GM06990 (cell line): ENCODE measurements around the gene NYAP1.
"Not testable (repeated sequence)": the region's sequence is repeated elsewhere in the genome, so short reads cannot be mapped to it uniquely, and the experiment has no call there.

ENCODE experiments used
- DNase-seq: peaks from one replicate; pipeline ENCODE4 v3.0.0-alpha.2; 2011; ENCODE audit not compliant: insufficient read length; ENCODE audit errors: extremely low read depth
- H3K27me3 ChIP-seq: replicated peaks from 2 replicates; pipeline ENCODE4 v1.6.0; 2011; ENCODE audit warnings: low read length; ENCODE audit not compliant: control insufficient read depth, insufficient read depth
- H3K36me3 ChIP-seq: 2 replicates; pipeline ENCODE4 v1.5.1; 2011; ENCODE audit warnings: low read length; ENCODE audit not compliant: control insufficient read depth, insufficient read depth
- H3K4me3 ChIP-seq: replicated peaks from 2 replicates; pipeline ENCODE4 v1.5.1; 2011; ENCODE audit warnings: low read depth, mild to moderate bottlenecking, control low read depth, low read length
- TF ChIP-seq, protein P1 (sequence below): IDR thresholded peaks from 2 replicates; pipeline ENCODE4 v1.5.1; 2011; ENCODE audit warnings: low read length, control low read depth, mild to moderate bottlenecking, inconsistent platforms; ENCODE audit not compliant: insufficient read depth, poor library complexity, severe bottlenecking

Gene NYAP1

DNA sequence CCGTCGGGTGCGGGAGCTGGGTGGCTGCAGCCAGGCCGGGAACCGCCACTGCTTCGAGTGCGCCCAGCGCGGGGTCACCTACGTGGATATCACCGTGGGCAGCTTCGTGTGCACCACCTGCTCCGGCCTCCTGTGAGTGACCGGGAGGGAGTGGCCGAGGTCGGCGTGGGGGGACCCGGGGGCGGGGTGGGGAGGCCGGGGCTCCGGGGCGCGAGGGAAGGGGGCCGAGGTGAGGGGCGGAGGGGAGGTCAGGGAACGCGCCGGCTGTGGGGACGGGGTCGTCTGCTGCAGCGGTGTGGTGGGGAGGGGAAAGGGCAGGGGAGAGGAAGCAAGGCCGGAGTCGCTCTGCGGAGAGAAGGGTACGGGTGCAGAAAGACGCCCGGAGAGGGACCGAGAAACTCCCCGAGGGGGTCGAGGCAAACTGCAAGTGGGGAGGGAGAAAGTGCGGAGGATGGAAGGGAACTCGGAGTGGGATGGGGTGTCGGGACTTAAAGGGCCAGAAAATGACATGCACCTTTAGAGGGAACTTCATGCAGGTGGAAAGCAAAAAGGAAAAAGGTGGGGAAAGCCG, 55.8 kb downstream of the NYAP1 start:
- TF ChIP-seq, protein P1, sequence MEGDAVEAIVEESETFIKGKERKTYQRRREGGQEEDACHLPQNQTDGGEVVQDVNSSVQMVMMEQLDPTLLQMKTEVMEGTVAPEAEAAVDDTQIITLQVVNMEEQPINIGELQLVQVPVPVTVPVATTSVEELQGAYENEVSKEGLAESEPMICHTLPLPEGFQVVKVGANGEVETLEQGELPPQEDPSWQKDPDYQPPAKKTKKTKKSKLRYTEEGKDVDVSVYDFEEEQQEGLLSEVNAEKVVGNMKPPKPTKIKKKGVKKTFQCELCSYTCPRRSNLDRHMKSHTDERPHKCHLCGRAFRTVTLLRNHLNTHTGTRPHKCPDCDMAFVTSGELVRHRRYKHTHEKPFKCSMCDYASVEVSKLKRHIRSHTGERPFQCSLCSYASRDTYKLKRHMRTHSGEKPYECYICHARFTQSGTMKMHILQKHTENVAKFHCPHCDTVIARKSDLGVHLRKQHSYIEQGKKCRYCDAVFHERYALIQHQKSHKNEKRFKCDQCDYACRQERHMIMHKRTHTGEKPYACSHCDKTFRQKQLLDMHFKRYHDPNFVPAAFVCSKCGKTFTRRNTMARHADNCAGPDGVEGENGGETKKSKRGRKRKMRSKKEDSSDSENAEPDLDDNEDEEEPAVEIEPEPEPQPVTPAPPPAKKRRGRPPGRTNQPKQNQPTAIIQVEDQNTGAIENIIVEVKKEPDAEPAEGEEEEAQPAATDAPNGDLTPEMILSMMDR: no peak
- H3K4me3 ChIP-seq: peak overlapping the region; percentile 84
- no peaks in the 10 kb centered on the region for H3K27me3 ChIP-seq
- no peak for DNase-seq
- H3K36me3 ChIP-seq: no peaks in the 10 kb centered on the region

DNA sequence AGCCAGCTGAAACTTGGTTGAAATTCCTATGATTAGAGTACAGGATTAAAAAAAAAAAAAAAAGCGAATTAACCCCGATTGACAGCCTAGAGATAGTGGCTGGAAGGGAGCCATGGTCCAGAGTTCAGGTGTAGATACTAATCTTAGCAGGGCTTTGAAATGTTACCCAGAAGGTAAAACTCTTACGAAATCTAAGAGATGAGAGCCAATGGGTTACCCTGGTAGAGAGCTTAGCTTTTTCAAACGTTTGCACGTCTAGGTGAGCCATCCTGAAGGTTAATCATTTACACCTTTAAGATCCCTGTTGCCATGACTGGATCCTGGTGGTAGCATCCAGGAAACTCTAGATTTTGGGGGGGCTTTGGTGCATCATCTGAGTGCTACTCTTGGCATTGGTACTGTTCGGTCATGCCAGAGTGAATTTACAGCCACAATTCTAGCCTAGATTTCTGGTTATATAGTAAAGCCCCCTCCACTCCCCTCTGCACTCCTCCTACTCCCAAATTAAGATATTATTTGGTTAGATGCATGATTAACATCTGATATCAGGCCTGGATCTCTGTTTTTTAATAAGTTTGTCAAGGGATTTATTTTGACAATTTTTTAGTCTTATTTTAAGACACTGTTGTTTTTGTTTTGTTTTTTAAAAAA, 56.5 kb downstream of the NYAP1 start:
- H3K4me3 ChIP-seq: peak overlapping the region; percentile 84

DNA sequence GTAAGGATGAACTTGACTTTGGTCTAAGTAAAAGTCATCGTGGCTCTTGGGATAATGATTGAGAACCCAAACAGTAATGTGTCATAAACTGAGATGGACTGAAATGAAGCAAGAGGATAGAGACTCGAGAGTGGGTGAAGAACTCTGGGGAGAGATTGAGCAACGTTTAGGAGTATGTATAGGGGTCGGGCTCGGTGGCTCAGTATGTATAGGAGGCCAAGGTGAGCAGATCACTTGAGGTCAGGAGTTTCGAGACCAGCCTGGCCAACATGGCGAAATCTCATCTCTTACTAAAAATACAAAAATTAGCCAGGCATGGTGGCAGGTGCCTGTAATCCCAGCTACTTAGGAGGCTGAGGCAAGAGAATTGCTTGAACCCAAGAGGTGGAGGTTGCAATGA, 57.6 kb downstream of the NYAP1 start:
- H3K36me3 ChIP-seq, H3K27me3 ChIP-seq, DNase-seq: not testable (repeated sequence)
- peak overlapping the region; percentile 37 for H3K4me3 ChIP-seq

More for the DNA sequence above, 56.5 kb downstream of the NYAP1 start:
- H3K36me3 ChIP-seq: no peaks in the 10 kb centered on the region
- H3K27me3 ChIP-seq: no peaks in the 10 kb centered on the region
- TF ChIP-seq, protein P1: no peak
- DNase-seq: no peak

DNA sequence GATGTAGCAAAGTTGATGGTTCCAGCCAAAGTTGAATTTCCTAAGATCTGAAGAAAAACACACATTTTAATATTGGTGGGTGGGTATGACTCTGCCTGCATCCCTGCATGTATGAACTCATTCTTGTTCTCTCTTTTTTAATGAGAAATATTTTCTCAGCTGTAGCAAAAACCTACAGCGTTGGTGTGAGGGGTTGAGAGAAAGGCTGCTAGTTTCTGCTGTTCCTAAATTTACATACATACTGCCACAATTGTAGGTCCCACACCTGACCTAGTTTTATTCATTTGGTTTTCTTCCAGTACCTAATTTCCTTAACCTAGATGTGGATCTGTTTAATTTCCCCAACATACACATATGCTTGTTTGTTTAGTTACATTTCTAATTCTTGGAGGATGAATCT, 59.9 kb downstream of the NYAP1 start:
- DNase-seq: no peak
- Histone ChIP-seq H3K4me3 (peak overlapping the region; percentile 40), H3K27me3 (no peaks in the 10 kb centered on the region), H3K36me3 (no peaks in the 10 kb centered on the region)
- TF ChIP-seq, protein P1: no peak

DNA sequence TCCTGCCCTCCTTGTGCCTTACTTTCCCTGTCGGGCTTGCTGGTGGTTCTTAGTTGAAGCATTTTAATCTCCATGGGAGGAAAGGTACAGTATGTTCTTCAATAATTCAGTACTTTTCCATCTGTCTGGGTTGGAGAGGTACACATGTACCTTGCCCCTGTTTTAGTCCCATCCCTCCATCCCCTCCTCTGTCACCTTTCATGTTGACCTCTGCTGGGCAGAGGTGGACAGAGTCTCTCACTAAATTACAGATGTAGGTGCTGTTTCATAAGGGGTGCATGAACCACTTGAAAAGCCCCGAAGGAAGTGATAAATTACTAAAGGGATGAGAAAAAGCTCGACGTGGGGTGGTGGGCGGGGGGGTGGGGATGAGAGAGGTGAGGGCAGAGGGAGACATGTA, 60.7 kb downstream of the NYAP1 start:
- H3K27me3 ChIP-seq: no peaks in the 10 kb centered on the region
- TF ChIP-seq, protein P1: no peak
- H3K4me3 ChIP-seq: peak overlapping the region; percentile 34; the same call in 1 of the 2 replicates
- H3K36me3 ChIP-seq: peaks cover 3% of the 10 kb centered on the region
- DNase-seq: no peak
